H9 (cell line): Measurements from ENCODE around the gene EXPH5. TPM values are rescaled to one million over a fixed set of nuclear protein-coding genes. Genes with fewer than 3 reads are reported as not detected.

ENCODE experiments used
- DNase-seq: peaks from one replicate; pipeline ENCODE4 v3.0.0-alpha.2; 2017
- H2AFZ ChIP-seq: one replicate; pipeline ENCODE4 v1.6.1; 2013; ENCODE audit warnings: mild to moderate bottlenecking, low read length, control low read depth, moderate library complexity
- H2AK5ac ChIP-seq: 2 replicates; pipeline ENCODE4 v1.6.1; 2013; ENCODE audit warnings: low read length, control low read depth, mixed read lengths; ENCODE audit not compliant: insufficient read length
- H2BK120ac ChIP-seq: one replicate; pipeline ENCODE4 v1.6.1; 2013; ENCODE audit warnings: low read depth, mild to moderate bottlenecking, low read length, control low read depth, inconsistent platforms; ENCODE audit not compliant: poor library complexity, severe bottlenecking
- H2BK12ac ChIP-seq: 2 replicates; pipeline ENCODE4 v1.6.1; 2013; ENCODE audit warnings: low read length, control low read depth, mixed read lengths, low read depth; ENCODE audit not compliant: insufficient read length
- H2BK15ac ChIP-seq: 2 replicates; pipeline ENCODE4 v1.6.1; 2013; ENCODE audit warnings: low read depth, low read length, control low read depth
- H2BK20ac ChIP-seq: one replicate; pipeline ENCODE4 v1.6.1; 2013; ENCODE audit warnings: low read depth, mild to moderate bottlenecking, low read length, control low read depth, inconsistent platforms; ENCODE audit not compliant: poor library complexity, severe bottlenecking
- H2BK5ac ChIP-seq: 2 replicates; pipeline ENCODE4 v1.6.1; 2013; ENCODE audit warnings: low read length, control low read depth, mixed read lengths; ENCODE audit not compliant: insufficient read length
- H3K14ac ChIP-seq: 2 replicates; pipeline ENCODE4 v1.6.1; 2013; ENCODE audit warnings: low read length, control low read depth; ENCODE audit not compliant: insufficient read depth
- H3K18ac ChIP-seq: 2 replicates; pipeline ENCODE4 v1.6.1; 2013; ENCODE audit warnings: low read depth, mild to moderate bottlenecking, mixed read lengths, low read length, control low read depth; ENCODE audit not compliant: insufficient read length
- H3K23ac ChIP-seq: 2 replicates; pipeline ENCODE4 v1.6.1; 2013; ENCODE audit warnings: low read length, control low read depth, mixed read lengths, low read depth; ENCODE audit not compliant: insufficient read length
- H3K23me2 ChIP-seq: 2 replicates; pipeline ENCODE4 v1.6.1; 2013; ENCODE audit warnings: low read depth, mild to moderate bottlenecking, mixed read lengths, low read length, control low read depth; ENCODE audit not compliant: insufficient read length, poor library complexity, severe bottlenecking
- H3K27ac ChIP-seq: 2 replicates; pipeline ENCODE4 v1.5.1; 2013; ENCODE audit warnings: low read length, control low read depth, mixed read lengths, low read depth; ENCODE audit not compliant: insufficient read length
- H3K27me3 ChIP-seq: 2 replicates; pipeline ENCODE4 v1.6.1; 2013; ENCODE audit warnings: low read length, control low read depth, inconsistent platforms; ENCODE audit not compliant: insufficient read depth
- H3K4ac ChIP-seq: 2 replicates; pipeline ENCODE4 v1.6.1; 2013; ENCODE audit warnings: low read depth, mild to moderate bottlenecking, control low read depth, inconsistent platforms, low read length, moderate library complexity
- H3K4me1 ChIP-seq: 2 replicates; pipeline ENCODE4 v1.6.1; 2013; ENCODE audit warnings: low read length, control low read depth, inconsistent platforms; ENCODE audit not compliant: insufficient read depth
- H3K4me2 ChIP-seq: 2 replicates; pipeline ENCODE4 v1.6.1; 2013; ENCODE audit warnings: low read length, control low read depth, mixed read lengths; ENCODE audit not compliant: insufficient read length, insufficient read depth
- H3K56ac ChIP-seq: 2 replicates; pipeline ENCODE4 v1.6.1; 2013; ENCODE audit warnings: low read depth, mild to moderate bottlenecking, mixed read lengths, low read length, control low read depth; ENCODE audit not compliant: insufficient read length
- H3K79me1 ChIP-seq: 2 replicates; pipeline ENCODE4 v1.6.1; 2013; ENCODE audit warnings: low read depth, mild to moderate bottlenecking, moderate library complexity, low read length, control low read depth, inconsistent platforms; ENCODE audit not compliant: insufficient read depth, poor library complexity, severe bottlenecking
- H3K79me2 ChIP-seq: 2 replicates; pipeline ENCODE4 v1.6.1; 2013; ENCODE audit warnings: low read length, control low read depth, inconsistent platforms; ENCODE audit not compliant: insufficient read depth
- H3K9ac ChIP-seq: 2 replicates; pipeline ENCODE4 v1.6.1; 2013; ENCODE audit warnings: low read length, control low read depth, mixed read lengths; ENCODE audit not compliant: insufficient read length; ENCODE audit errors: extremely low read depth
- H3K9me3 ChIP-seq: one replicate; pipeline ENCODE4 v1.6.1; 2013; ENCODE audit warnings: low read depth, low read length, inconsistent platforms; ENCODE audit not compliant: control insufficient read depth
- H3T11ph ChIP-seq: one replicate; pipeline ENCODE4 v1.6.1; 2013; ENCODE audit warnings: mild to moderate bottlenecking, low read length, control low read depth, inconsistent platforms
- H4K20me1 ChIP-seq: one replicate; pipeline ENCODE4 v1.6.1; 2013; ENCODE audit not compliant: control insufficient read depth, insufficient read length, insufficient read depth
- H4K5ac ChIP-seq: 2 replicates; pipeline ENCODE4 v1.6.1; 2013; ENCODE audit warnings: low read depth, mild to moderate bottlenecking, mixed read lengths, low read length, control low read depth; ENCODE audit not compliant: insufficient read length
- H4K8ac ChIP-seq: replicated peaks from 2 replicates; pipeline ENCODE4 v1.6.1; 2013; ENCODE audit warnings: low read length, control low read depth, mixed read lengths, low read depth; ENCODE audit not compliant: insufficient read length
- H4K91ac ChIP-seq: 2 replicates; pipeline ENCODE4 v1.6.1; 2013; ENCODE audit warnings: low read depth, mild to moderate bottlenecking, moderate library complexity, mixed read lengths, low read length, control low read depth; ENCODE audit not compliant: insufficient read length
- H3K27ac Mint-ChIP-seq, 3 experiments: 2 replicates in 2 of 3; 3 replicates in 1 of 3; pipeline ENCODE4 v1.8.0; 2020 to 2021; ENCODE audit warnings: mixed read lengths in 3 of 3, mild to moderate bottlenecking in 1 of 3, moderate library complexity in 1 of 3
- H3K27me3 Mint-ChIP-seq: 2 replicates; pipeline ENCODE4 v1.8.0; 2021; ENCODE audit warnings: low read depth, mild to moderate bottlenecking, moderate library complexity, mixed read lengths
- H3K36me3 Mint-ChIP-seq, 3 experiments: 2 replicates in 2 of 3; 3 replicates in 1 of 3; pipeline ENCODE4 v1.8.0; 2020 to 2021; ENCODE audit warnings: low read depth in 3 of 3, mixed read lengths in 3 of 3; ENCODE audit not compliant: insufficient read depth in 1 of 3
- H3K4me1 Mint-ChIP-seq, 2 experiments: 2 replicates each; pipeline ENCODE4 v1.8.0; 2020; ENCODE audit warnings: mixed read lengths in 2 of 2
- H3K4me3 Mint-ChIP-seq, 2 experiments: 2 replicates in 1 of 2; 3 replicates in 1 of 2; pipeline ENCODE4 v1.8.0; 2020 to 2021; ENCODE audit warnings: mild to moderate bottlenecking in 2 of 2, mixed read lengths in 2 of 2, moderate library complexity in 1 of 2
- H3K9me3 Mint-ChIP-seq, 2 experiments: 2 replicates in 1 of 2; 3 replicates in 1 of 2; pipeline ENCODE4 v1.8.0; 2020; ENCODE audit warnings: mild to moderate bottlenecking in 2 of 2, mixed read lengths in 2 of 2, moderate library complexity in 1 of 2
- CTCF ChIP-seq: fragments of 200-600 bp; sonication (generic); conservative IDR thresholded peaks from 3 replicates; pipeline ENCODE4 v1.8.0; 2021; ENCODE audit warnings: antibody characterized with exemption, mild to moderate bottlenecking
- WGBS: extraction: QIAGEN DNeasy Blood & Tissue Kit; methylation state at CpG from one replicate; pipeline ENCODE4 v1.1.7; 2013; ENCODE audit warnings: missing lambda C conversion rate, low lambda C conversion rate, mixed read lengths; ENCODE audit not compliant: insufficient read length; ENCODE audit errors: extremely low coverage; 5-methylcytosine and 5-hydroxymethylcytosine counted together
- total RNA-seq: library from RNA; stranded (reverse); gene quantifications from 2 replicates; pipeline ENCODE4 v1.2.1, GENCODE V29; 2021

Gene EXPH5
- total RNA-seq, 1 experiment from 2014 or later = 3.1 TPM

GRCh38 chr11:108639146-108639545 lies 45.6 kb upstream of the EXPH5 start:
- no peaks in the 10 kb centered on the region for H3K27me3 ChIP-seq
- H3K9ac ChIP-seq = no peak overlapping the region
- no peaks in the 10 kb centered on the region for H3K79me1 ChIP-seq
- Mint-ChIP-seq H3K9me3 (peaks cover 18 to 23% of the 10 kb centered on the region in 2 experiments), H3K27ac (no peak overlapping the region), H3K4me1 (peaks cover 14 to 16% of the 10 kb centered on the region in 2 experiments), H3K36me3 (peaks cover 4 to 23% (median 16%) of the 10 kb centered on the region in 3 experiments; a peak in 5 of 7 replicates), H3K4me3 (no peak overlapping the region), H3K27me3 (no peaks in the 10 kb centered on the region)
- peaks cover 6% of the 10 kb centered on the region for H3K9me3 ChIP-seq
- no peak overlapping the region for H4K5ac ChIP-seq
- no peak overlapping the region for H2AFZ ChIP-seq
- H3K14ac ChIP-seq = no peak overlapping the region
- no peak overlapping the region for H2BK12ac ChIP-seq
- H3K23ac ChIP-seq = no peak overlapping the region
- no peaks in the 10 kb centered on the region for H3K4me1 ChIP-seq
- no peak overlapping the region for H4K8ac ChIP-seq
- H2AK5ac ChIP-seq = no peak overlapping the region
- H3T11ph ChIP-seq = no peak overlapping the region
- no peak overlapping the region for H3K27ac ChIP-seq
- no peak for TF ChIP-seq CTCF
- no peak overlapping the region for H3K4me2 ChIP-seq
- no peak overlapping the region for H2BK20ac ChIP-seq
- H3K4ac ChIP-seq = no peak overlapping the region
- no peaks in the 10 kb centered on the region for H3K79me2 ChIP-seq
- no peak overlapping the region for H2BK120ac ChIP-seq
- H3K56ac ChIP-seq = no peak overlapping the region
- DNase-seq = no peak
- no peaks in the 10 kb centered on the region for H3K23me2 ChIP-seq
- no peak overlapping the region for H2BK15ac ChIP-seq
- H2BK5ac ChIP-seq = no peak overlapping the region
- no peaks in the 10 kb centered on the region for H4K20me1 ChIP-seq
- WGBS = no CpG with 5 or more reads among the region's 1 CpG
- H4K91ac ChIP-seq = no peak overlapping the region
- no peak overlapping the region for H3K18ac ChIP-seq
